MM.1S (cell line): ENCODE data around the gene PLXNA4.

Experiments used
- DNase-seq: peaks from one replicate; pipeline ENCODE4 v3.0.0-alpha.2; 2015
- H2AFZ ChIP-seq: fragments of 300-600 bp; sonication (generic); 2 replicates; pipeline ENCODE4 v1.6.0; 2016; ENCODE audit warnings: antibody characterized with exemption, low read length
- H3F3A ChIP-seq: fragments of 300-600 bp; sonication (generic); 2 replicates; pipeline ENCODE4 v1.6.1; 2016; ENCODE audit warnings: mild to moderate bottlenecking, antibody characterized with exemption, low read length, moderate library complexity, mixed read lengths; ENCODE audit not compliant: insufficient read depth
- H3K27ac ChIP-seq: fragments of 300-600 bp; sonication (generic); 2 replicates; pipeline ENCODE4 v1.5.1; 2016; ENCODE audit warnings: mild to moderate bottlenecking, low read length
- H3K27me3 ChIP-seq: fragments of 300-600 bp; sonication (generic); replicated peaks from 2 replicates; pipeline ENCODE4 v1.6.0; 2016; ENCODE audit warnings: low read length; ENCODE audit not compliant: insufficient read depth
- H3K36me3 ChIP-seq: fragments of 300-600 bp; sonication (generic); replicated peaks from 2 replicates; pipeline ENCODE4 v1.6.1; 2016; ENCODE audit warnings: mild to moderate bottlenecking, low read length, mixed read lengths; ENCODE audit not compliant: insufficient read depth
- H3K4me1 ChIP-seq: fragments of 300-600 bp; sonication (generic); 2 replicates; pipeline ENCODE4 v1.6.1; 2016; ENCODE audit warnings: low read length, mixed read lengths
- H3K4me2 ChIP-seq: fragments of 300-600 bp; sonication (generic); 2 replicates; pipeline ENCODE4 v1.6.0; 2016; ENCODE audit warnings: low read depth, low read length
- H3K4me3 ChIP-seq: fragments of 300-600 bp; sonication (generic); 2 replicates; pipeline ENCODE4 v1.5.1; 2016; ENCODE audit warnings: low read length, mixed read lengths
- H3K79me2 ChIP-seq: fragments of 300-600 bp; sonication (generic); 2 replicates; pipeline ENCODE4 v1.6.1; 2016; ENCODE audit warnings: mixed run types, low read length, mixed read lengths
- H3K9ac ChIP-seq: fragments of 300-600 bp; sonication (generic); 2 replicates; pipeline ENCODE4 v1.6.1; 2016; ENCODE audit warnings: low read length, mixed read lengths
- H3K9me2 ChIP-seq: fragments of 300-600 bp; sonication (generic); replicated peaks from 2 replicates; pipeline ENCODE4 v1.6.1; 2016; ENCODE audit warnings: mild to moderate bottlenecking, low read length, mixed read lengths; ENCODE audit not compliant: insufficient read depth
- H3K9me3 ChIP-seq: fragments of 300-600 bp; sonication (generic); replicated peaks from 2 replicates; pipeline ENCODE4 v1.6.1; 2016; ENCODE audit warnings: mild to moderate bottlenecking, low read length, mixed read lengths; ENCODE audit not compliant: insufficient read depth
- H4K20me1 ChIP-seq: fragments of 300-600 bp; sonication (generic); 2 replicates; pipeline ENCODE4 v1.6.1; 2016; ENCODE audit warnings: mild to moderate bottlenecking, low read length, moderate library complexity, mixed read lengths; ENCODE audit not compliant: insufficient read depth
- CTCF ChIP-seq: fragments of 300-600 bp; sonication (generic); IDR thresholded peaks from 2 replicates; pipeline ENCODE4 v1.5.1; 2016; ENCODE audit warnings: antibody characterized with exemption, low read length, mixed read lengths
- EZH2 ChIP-seq: fragments of 300-600 bp; sonication (generic); optimal IDR thresholded peaks from 2 replicates; pipeline ENCODE3; 2017; ENCODE audit warnings: low read depth, mild to moderate bottlenecking, antibody characterized with exemption, low read length, mixed read lengths
- EZH2phosphoT487 ChIP-seq: fragments of 300-600 bp; sonication (generic); IDR thresholded peaks from 2 replicates; pipeline ENCODE4 v1.6.1; 2018; ENCODE audit warnings: antibody characterized with exemption, low read length

Gene PLXNA4

GRCh38 chr7:132322970-132323369 lies 253.3 kb downstream of the PLXNA4 start:
- H3K4me2 ChIP-seq: no peak overlapping the region
- no peak overlapping the region for H3K9ac ChIP-seq
- no peaks in the 10 kb centered on the region for H3K36me3 ChIP-seq
- H3K4me1 ChIP-seq: no peaks in the 10 kb centered on the region
- TF ChIP-seq EZH2phosphoT487 (no peak), EZH2 (no peak), CTCF (no peak)
- no peak overlapping the region for H2AFZ ChIP-seq
- no peaks in the 10 kb centered on the region for H3K27me3 ChIP-seq
- no peaks in the 10 kb centered on the region for H3K9me2 ChIP-seq
- no peaks in the 10 kb centered on the region for H3K79me2 ChIP-seq
- no peaks in the 10 kb centered on the region for H4K20me1 ChIP-seq
- no peaks in the 10 kb centered on the region for H3F3A ChIP-seq
- H3K27ac ChIP-seq: no peak overlapping the region
- no peak for DNase-seq
- no peak overlapping the region for H3K4me3 ChIP-seq
- H3K9me3 ChIP-seq: no peaks in the 10 kb centered on the region

GRCh38 chr7:132321387-132321786 lies 254.9 kb downstream of the PLXNA4 start:
- Histone ChIP-seq H3K4me3 (no peak overlapping the region), H3K27me3 (no peaks in the 10 kb centered on the region), H3K9ac (no peak overlapping the region), H3K36me3 (no peaks in the 10 kb centered on the region), H3K4me1 (no peaks in the 10 kb centered on the region), H4K20me1 (no peaks in the 10 kb centered on the region), H3K9me3 (no peaks in the 10 kb centered on the region), H3F3A (no peaks in the 10 kb centered on the region), H3K79me2 (no peaks in the 10 kb centered on the region), H3K27ac (no peak overlapping the region), H2AFZ (no peak overlapping the region), H3K4me2 (no peak overlapping the region), H3K9me2 (no peaks in the 10 kb centered on the region)
- no peak for DNase-seq
- TF ChIP-seq EZH2 (no peak), EZH2phosphoT487 (no peak), CTCF (0 out of 2 replicates have a peak, but pooled peaks have one; percentile 9)

- Histone ChIP-seq H3K4me3 (no peak overlapping the region), H3F3A (no peaks in the 10 kb centered on the region), H3K4me1 (no peaks in the 10 kb centered on the region), H3K4me2 (no peak overlapping the region), H3K9me2 (no peaks in the 10 kb centered on the region), H3K36me3 (no peaks in the 10 kb centered on the region), H3K27ac (no peak overlapping the region), H2AFZ (no peak overlapping the region), H4K20me1 (no peaks in the 10 kb centered on the region), H3K9me3 (no peaks in the 10 kb centered on the region), H3K27me3 (no peaks in the 10 kb centered on the region), H3K79me2 (no peaks in the 10 kb centered on the region), H3K9ac (no peak overlapping the region)
- TF ChIP-seq EZH2 (no peak), CTCF (no peak)
- DNase-seq: no peak
Measured at GRCh38 chr7:132319481-132319880, 256.8 kb downstream of the PLXNA4 start.
